ENCODE measurements around the gene KLHL29.

DNA sequence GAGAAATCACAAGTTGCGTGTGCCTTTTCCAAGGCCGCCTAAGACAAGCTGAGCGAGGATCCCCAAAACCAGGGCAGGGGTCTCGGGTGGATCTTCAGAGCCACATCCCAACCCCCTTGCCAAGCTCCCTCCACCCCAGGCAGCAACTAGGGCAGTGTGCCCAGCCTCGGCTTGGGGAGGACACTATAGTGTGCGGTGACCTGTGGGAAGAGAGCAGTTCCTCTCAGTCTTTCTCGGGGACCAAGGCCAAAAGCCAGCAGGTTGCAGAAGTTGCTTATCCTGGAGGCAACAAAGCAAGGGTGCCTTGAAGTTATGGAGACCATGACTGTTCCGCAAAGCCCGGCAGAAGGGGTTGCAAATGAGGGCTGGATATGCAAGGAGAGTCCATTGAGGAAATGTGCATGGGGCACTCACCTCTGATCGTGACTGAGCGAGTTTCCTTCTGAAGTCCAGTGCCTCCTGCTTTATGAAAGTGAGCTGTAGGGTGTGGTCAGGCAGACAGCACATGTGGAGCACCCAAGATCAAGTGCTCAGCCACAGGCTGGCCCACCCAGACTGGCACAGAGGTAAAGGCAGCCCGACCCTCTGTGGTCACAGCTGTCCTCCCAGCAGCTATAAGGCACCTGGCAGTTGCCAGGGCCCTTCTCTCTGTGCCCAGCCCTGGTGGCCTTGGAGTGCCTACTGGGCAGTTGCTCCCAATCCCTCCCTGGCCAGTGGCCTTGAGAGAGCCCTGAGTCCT is 281.4 kb downstream of the KLHL29 start:
- TF ChIP-seq, protein P1, sequence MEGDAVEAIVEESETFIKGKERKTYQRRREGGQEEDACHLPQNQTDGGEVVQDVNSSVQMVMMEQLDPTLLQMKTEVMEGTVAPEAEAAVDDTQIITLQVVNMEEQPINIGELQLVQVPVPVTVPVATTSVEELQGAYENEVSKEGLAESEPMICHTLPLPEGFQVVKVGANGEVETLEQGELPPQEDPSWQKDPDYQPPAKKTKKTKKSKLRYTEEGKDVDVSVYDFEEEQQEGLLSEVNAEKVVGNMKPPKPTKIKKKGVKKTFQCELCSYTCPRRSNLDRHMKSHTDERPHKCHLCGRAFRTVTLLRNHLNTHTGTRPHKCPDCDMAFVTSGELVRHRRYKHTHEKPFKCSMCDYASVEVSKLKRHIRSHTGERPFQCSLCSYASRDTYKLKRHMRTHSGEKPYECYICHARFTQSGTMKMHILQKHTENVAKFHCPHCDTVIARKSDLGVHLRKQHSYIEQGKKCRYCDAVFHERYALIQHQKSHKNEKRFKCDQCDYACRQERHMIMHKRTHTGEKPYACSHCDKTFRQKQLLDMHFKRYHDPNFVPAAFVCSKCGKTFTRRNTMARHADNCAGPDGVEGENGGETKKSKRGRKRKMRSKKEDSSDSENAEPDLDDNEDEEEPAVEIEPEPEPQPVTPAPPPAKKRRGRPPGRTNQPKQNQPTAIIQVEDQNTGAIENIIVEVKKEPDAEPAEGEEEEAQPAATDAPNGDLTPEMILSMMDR (IDR thresholded peaks at IDR 0.05; ENCODE audit: low read depth, low read length, missing input control) = no peak
- TF ChIP-seq, protein P2, sequence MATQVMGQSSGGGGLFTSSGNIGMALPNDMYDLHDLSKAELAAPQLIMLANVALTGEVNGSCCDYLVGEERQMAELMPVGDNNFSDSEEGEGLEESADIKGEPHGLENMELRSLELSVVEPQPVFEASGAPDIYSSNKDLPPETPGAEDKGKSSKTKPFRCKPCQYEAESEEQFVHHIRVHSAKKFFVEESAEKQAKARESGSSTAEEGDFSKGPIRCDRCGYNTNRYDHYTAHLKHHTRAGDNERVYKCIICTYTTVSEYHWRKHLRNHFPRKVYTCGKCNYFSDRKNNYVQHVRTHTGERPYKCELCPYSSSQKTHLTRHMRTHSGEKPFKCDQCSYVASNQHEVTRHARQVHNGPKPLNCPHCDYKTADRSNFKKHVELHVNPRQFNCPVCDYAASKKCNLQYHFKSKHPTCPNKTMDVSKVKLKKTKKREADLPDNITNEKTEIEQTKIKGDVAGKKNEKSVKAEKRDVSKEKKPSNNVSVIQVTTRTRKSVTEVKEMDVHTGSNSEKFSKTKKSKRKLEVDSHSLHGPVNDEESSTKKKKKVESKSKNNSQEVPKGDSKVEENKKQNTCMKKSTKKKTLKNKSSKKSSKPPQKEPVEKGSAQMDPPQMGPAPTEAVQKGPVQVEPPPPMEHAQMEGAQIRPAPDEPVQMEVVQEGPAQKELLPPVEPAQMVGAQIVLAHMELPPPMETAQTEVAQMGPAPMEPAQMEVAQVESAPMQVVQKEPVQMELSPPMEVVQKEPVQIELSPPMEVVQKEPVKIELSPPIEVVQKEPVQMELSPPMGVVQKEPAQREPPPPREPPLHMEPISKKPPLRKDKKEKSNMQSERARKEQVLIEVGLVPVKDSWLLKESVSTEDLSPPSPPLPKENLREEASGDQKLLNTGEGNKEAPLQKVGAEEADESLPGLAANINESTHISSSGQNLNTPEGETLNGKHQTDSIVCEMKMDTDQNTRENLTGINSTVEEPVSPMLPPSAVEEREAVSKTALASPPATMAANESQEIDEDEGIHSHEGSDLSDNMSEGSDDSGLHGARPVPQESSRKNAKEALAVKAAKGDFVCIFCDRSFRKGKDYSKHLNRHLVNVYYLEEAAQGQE (IDR thresholded peaks at IDR 0.05) = no peak
- no peak for TF ChIP-seq GABPA (IDR thresholded peaks at IDR 0.05 in 1 of 2, conservative IDR thresholded peaks at IDR 0.05 in 1 of 2)
- no peak for TF ChIP-seq FOXA1 (IDR thresholded peaks at IDR 0.05)
- no peak for TF ChIP-seq RXRA (IDR thresholded peaks at IDR 0.05)
- TF ChIP-seq, protein P3, sequence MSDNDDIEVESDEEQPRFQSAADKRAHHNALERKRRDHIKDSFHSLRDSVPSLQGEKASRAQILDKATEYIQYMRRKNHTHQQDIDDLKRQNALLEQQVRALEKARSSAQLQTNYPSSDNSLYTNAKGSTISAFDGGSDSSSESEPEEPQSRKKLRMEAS (IDR thresholded peaks at IDR 0.05) = no peak
- no peak for TF ChIP-seq NR2F2 (IDR thresholded peaks at IDR 0.05)
- TF ChIP-seq RAD21 (IDR thresholded peaks at IDR 0.05) = no peak
- no peak for TF ChIP-seq JUND (IDR thresholded peaks at IDR 0.05)
- no peak for TF ChIP-seq YY1 (IDR thresholded peaks at IDR 0.05)

Data from liver (tissue), 3 donors.